Measurements from ENCODE around the gene MBD3L3. TPM values are rescaled to one million over a fixed set of nuclear protein-coding genes. Genes with fewer than 3 reads are reported as not detected.

MBD3L3 gene
- total RNA-seq, 1 donor from 2014 or later = 1.3 TPM

- TF ChIP-seq CTCF (IDR thresholded peaks at IDR 0.05; ENCODE audit: partially characterized antibody, unreplicated experiment) = no peak
- no peak for DNase-seq
- no peaks in the 10 kb centered on the region for H3K4me1 Mint-ChIP-seq (ENCODE audit: low read depth, unreplicated experiment)
- no peak overlapping the region for H3K27ac Mint-ChIP-seq (ENCODE audit: unreplicated experiment)
- peaks cover 3% of the 10 kb centered on the region for H3K27me3 Mint-ChIP-seq (ENCODE audit: unreplicated experiment)
- peaks cover 23% of the 10 kb centered on the region for H3K9me3 Mint-ChIP-seq (ENCODE audit: unreplicated experiment)
- no peak overlapping the region for H3K4me3 Mint-ChIP-seq (ENCODE audit: unreplicated experiment)
- H3K36me3 Mint-ChIP-seq (ENCODE audit: unreplicated experiment) = peaks cover 68% of the 10 kb centered on the region
Measured at GRCh38 chr19:7078008-7078407, 19.5 kb upstream of the MBD3L3 start.

GRCh38 chr19:7076151-7076550 is 17.7 kb upstream of the MBD3L3 start:
- TF ChIP-seq CTCF (IDR thresholded peaks at IDR 0.05; ENCODE audit: partially characterized antibody, unreplicated experiment) = no peak
- Mint-ChIP-seq H3K4me1 (ENCODE audit: low read depth, unreplicated experiment) (no peaks in the 10 kb centered on the region), H3K9me3 (ENCODE audit: unreplicated experiment) (peaks cover 15% of the 10 kb centered on the region)

GRCh38 chr19:7074705-7075282 is 16.3 kb upstream of the MBD3L3 start:
- Mint-ChIP-seq H3K9me3 (ENCODE audit: unreplicated experiment) (peaks cover 11% of the 10 kb centered on the region), H3K27me3 (ENCODE audit: unreplicated experiment) (peaks cover 2% of the 10 kb centered on the region), H3K36me3 (ENCODE audit: unreplicated experiment) (peaks cover 45% of the 10 kb centered on the region), H3K4me1 (ENCODE audit: low read depth, unreplicated experiment) (no peaks in the 10 kb centered on the region), H3K4me3 (ENCODE audit: unreplicated experiment) (no peak overlapping the region), H3K27ac (ENCODE audit: unreplicated experiment) (no peak overlapping the region)
- TF ChIP-seq CTCF (IDR thresholded peaks at IDR 0.05; ENCODE audit: partially characterized antibody, unreplicated experiment) = no peak
- no peak for DNase-seq

More at GRCh38 chr19:7076151-7076550, 17.7 kb upstream of the MBD3L3 start:
- DNase-seq = no peak
- peaks cover 2% of the 10 kb centered on the region for H3K27me3 Mint-ChIP-seq (ENCODE audit: unreplicated experiment)
- peaks cover 56% of the 10 kb centered on the region for H3K36me3 Mint-ChIP-seq (ENCODE audit: unreplicated experiment)
- no peak overlapping the region for H3K4me3 Mint-ChIP-seq (ENCODE audit: unreplicated experiment)
- no peak overlapping the region for H3K27ac Mint-ChIP-seq (ENCODE audit: unreplicated experiment)

- TF ChIP-seq CTCF (IDR thresholded peaks at IDR 0.05; ENCODE audit: partially characterized antibody, unreplicated experiment) = no peak
Measured at GRCh38 chr19:7072541-7072940, 14.1 kb upstream of the MBD3L3 start.

GRCh38 chr19:7069904-7070226 is 11.4 kb upstream of the MBD3L3 start:
- H3K36me3 Mint-ChIP-seq (ENCODE audit: unreplicated experiment) = peaks cover 11% of the 10 kb centered on the region
- TF ChIP-seq CTCF (IDR thresholded peaks at IDR 0.05; ENCODE audit: partially characterized antibody, unreplicated experiment) = no peak

More at GRCh38 chr19:7072541-7072940, 14.1 kb upstream of the MBD3L3 start:
- Mint-ChIP-seq H3K36me3 (ENCODE audit: unreplicated experiment) (peaks cover 29% of the 10 kb centered on the region), H3K4me3 (ENCODE audit: unreplicated experiment) (peak overlapping the region; percentile 8), H3K9me3 (ENCODE audit: unreplicated experiment) (peaks cover 5% of the 10 kb centered on the region), H3K27me3 (ENCODE audit: unreplicated experiment) (peaks cover 2% of the 10 kb centered on the region), H3K4me1 (ENCODE audit: low read depth, unreplicated experiment) (no peaks in the 10 kb centered on the region), H3K27ac (ENCODE audit: unreplicated experiment) (no peak overlapping the region)
- DNase-seq = no peak

More at GRCh38 chr19:7069904-7070226, 11.4 kb upstream of the MBD3L3 start:
- DNase-seq = no peak
- peak overlapping the region; percentile 96 for H3K4me3 Mint-ChIP-seq (ENCODE audit: unreplicated experiment)
- peak overlapping the region; percentile 38 for H3K27ac Mint-ChIP-seq (ENCODE audit: unreplicated experiment)
- H3K27me3 Mint-ChIP-seq (ENCODE audit: unreplicated experiment) = peaks cover 2% of the 10 kb centered on the region
- no peaks in the 10 kb centered on the region for H3K4me1 Mint-ChIP-seq (ENCODE audit: low read depth, unreplicated experiment)
- H3K9me3 Mint-ChIP-seq (ENCODE audit: unreplicated experiment) = peaks cover 5% of the 10 kb centered on the region

Measured in glutamatergic neuron (in vitro differentiated cells).